Astrocyte (in vitro differentiated cells and primary cell): Measurements from ENCODE around the gene NDFIP1. TPM values are rescaled to one million over a fixed set of nuclear protein-coding genes. Genes with fewer than 3 reads are reported as not detected.

Experiments
- DNase-seq: peaks from one replicate; pipeline ENCODE4 v3.0.0-alpha.2; 2010; ENCODE audit warnings: low read depth
- FAIRE-seq: peaks from 2 replicates; lab custom pipeline; 2011; peaks lifted over from hg19 to GRCh38; lab: Jason Lieb, UNC
- H2AFZ ChIP-seq: 2 replicates; pipeline ENCODE4 v1.6.0; 2012; ENCODE audit warnings: low read depth, low read length, inconsistent platforms
- H3K27ac ChIP-seq: 2 replicates; pipeline ENCODE4 v1.5.1; 2011; ENCODE audit warnings: low read depth, low read length, inconsistent platforms
- H3K27me3 ChIP-seq: 2 replicates; pipeline ENCODE4 v1.6.0; 2011; ENCODE audit warnings: low read length, inconsistent platforms; ENCODE audit not compliant: insufficient read depth
- H3K36me3 ChIP-seq: 2 replicates; pipeline ENCODE4 v1.5.1; 2011; ENCODE audit warnings: low read length, inconsistent platforms; ENCODE audit not compliant: insufficient read depth
- H3K4me1 ChIP-seq: 2 replicates; pipeline ENCODE4 v1.5.1; 2011; ENCODE audit warnings: low read length, inconsistent platforms; ENCODE audit not compliant: insufficient read depth
- H3K4me2 ChIP-seq: 2 replicates; pipeline ENCODE4 v1.6.0; 2012; ENCODE audit warnings: low read length, inconsistent platforms
- H3K4me3 ChIP-seq: 2 replicates; pipeline ENCODE4 v1.5.1; 2011; ENCODE audit warnings: low read depth, mild to moderate bottlenecking, low read length, inconsistent platforms; ENCODE audit not compliant: insufficient read depth
- H3K79me2 ChIP-seq: 2 replicates; pipeline ENCODE4 v1.6.0; 2012; ENCODE audit warnings: mild to moderate bottlenecking, low read length, inconsistent platforms; ENCODE audit not compliant: insufficient read depth
- H3K9ac ChIP-seq: 2 replicates; pipeline ENCODE4 v1.6.0; 2012; ENCODE audit warnings: mild to moderate bottlenecking, low read length, inconsistent platforms
- H3K9me3 ChIP-seq: 2 replicates; pipeline ENCODE4 v1.5.1; 2012; ENCODE audit warnings: low read depth, mild to moderate bottlenecking, low read length, inconsistent platforms; ENCODE audit not compliant: insufficient read depth
- H4K20me1 ChIP-seq: 2 replicates; pipeline ENCODE4 v1.6.0; 2012; ENCODE audit warnings: low read length, inconsistent platforms; ENCODE audit not compliant: insufficient read depth
- H3K27ac Mint-ChIP-seq: one replicate; pipeline ENCODE4 v1.8.0; 2021; ENCODE audit warnings: mild to moderate bottlenecking, mixed read lengths; ENCODE audit not compliant: unreplicated experiment
- H3K27me3 Mint-ChIP-seq: one replicate; pipeline ENCODE4 v1.8.0; 2021; ENCODE audit warnings: low read depth, mixed read lengths; ENCODE audit not compliant: unreplicated experiment
- H3K36me3 Mint-ChIP-seq: one replicate; pipeline ENCODE4 v1.8.0; 2021; ENCODE audit warnings: low read depth, mixed read lengths; ENCODE audit not compliant: unreplicated experiment
- H3K4me1 Mint-ChIP-seq: one replicate; pipeline ENCODE4 v1.8.0; 2021; ENCODE audit warnings: low read depth, mixed read lengths; ENCODE audit not compliant: unreplicated experiment
- H3K4me3 Mint-ChIP-seq: one replicate; pipeline ENCODE4 v1.8.0; 2021; ENCODE audit warnings: mild to moderate bottlenecking, moderate library complexity, mixed read lengths; ENCODE audit not compliant: unreplicated experiment
- H3K9me3 Mint-ChIP-seq: one replicate; pipeline ENCODE4 v1.8.0; 2021; ENCODE audit warnings: mild to moderate bottlenecking, mixed read lengths; ENCODE audit not compliant: unreplicated experiment
- EZH2 ChIP-seq: IDR thresholded peaks from 2 replicates; pipeline ENCODE4 v1.6.1; 2012; ENCODE audit warnings: mild to moderate bottlenecking, low read length, inconsistent platforms; ENCODE audit not compliant: insufficient read depth
- total RNA-seq: library from RNA; stranded (reverse); gene quantifications from 2 replicates; pipeline ENCODE4 v1.2.1, GENCODE V29; 2021
- TF ChIP-seq, protein P1 (sequence below): IDR thresholded peaks from 2 replicates; pipeline ENCODE4 v1.5.1; 2011; ENCODE audit warnings: low read depth, mild to moderate bottlenecking, inconsistent platforms, low read length, moderate library complexity; ENCODE audit not compliant: insufficient read depth

The NDFIP1 gene
- total RNA-seq, 1 donor from 2014 or later, result 56.8 TPM

DNA sequence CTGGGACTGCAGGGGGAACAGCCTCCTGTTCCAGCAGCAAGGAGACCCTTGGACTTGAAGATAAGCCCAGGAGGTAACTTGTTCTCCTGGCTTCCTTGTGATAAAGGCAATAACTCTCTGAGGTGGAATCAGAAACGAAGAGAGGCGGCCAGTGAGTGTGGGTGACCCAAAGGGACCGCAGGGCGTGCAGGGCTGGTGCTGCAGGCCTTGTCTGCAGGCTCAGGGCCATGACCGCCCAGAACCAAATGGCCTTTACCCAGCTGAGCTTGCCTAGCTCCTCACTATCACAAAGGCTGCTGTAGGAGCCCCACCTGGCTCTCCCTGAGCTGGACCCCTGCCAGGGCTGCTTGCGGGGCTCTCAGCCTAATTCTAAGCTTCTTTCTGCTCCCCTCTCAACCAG, 72.5 kb downstream of the NDFIP1 start:
- H3K4me3 ChIP-seq, result no peak overlapping the region
- H3K36me3 ChIP-seq, result no peaks in the 10 kb centered on the region
- H4K20me1 ChIP-seq, result no peaks in the 10 kb centered on the region
- TF ChIP-seq EZH2, result no peak
- TF ChIP-seq, protein P1, sequence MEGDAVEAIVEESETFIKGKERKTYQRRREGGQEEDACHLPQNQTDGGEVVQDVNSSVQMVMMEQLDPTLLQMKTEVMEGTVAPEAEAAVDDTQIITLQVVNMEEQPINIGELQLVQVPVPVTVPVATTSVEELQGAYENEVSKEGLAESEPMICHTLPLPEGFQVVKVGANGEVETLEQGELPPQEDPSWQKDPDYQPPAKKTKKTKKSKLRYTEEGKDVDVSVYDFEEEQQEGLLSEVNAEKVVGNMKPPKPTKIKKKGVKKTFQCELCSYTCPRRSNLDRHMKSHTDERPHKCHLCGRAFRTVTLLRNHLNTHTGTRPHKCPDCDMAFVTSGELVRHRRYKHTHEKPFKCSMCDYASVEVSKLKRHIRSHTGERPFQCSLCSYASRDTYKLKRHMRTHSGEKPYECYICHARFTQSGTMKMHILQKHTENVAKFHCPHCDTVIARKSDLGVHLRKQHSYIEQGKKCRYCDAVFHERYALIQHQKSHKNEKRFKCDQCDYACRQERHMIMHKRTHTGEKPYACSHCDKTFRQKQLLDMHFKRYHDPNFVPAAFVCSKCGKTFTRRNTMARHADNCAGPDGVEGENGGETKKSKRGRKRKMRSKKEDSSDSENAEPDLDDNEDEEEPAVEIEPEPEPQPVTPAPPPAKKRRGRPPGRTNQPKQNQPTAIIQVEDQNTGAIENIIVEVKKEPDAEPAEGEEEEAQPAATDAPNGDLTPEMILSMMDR, result no peak
- no peak overlapping the region for H3K9ac ChIP-seq
- H2AFZ ChIP-seq, result no peak overlapping the region
- H3K27ac ChIP-seq, result no peak overlapping the region
- Mint-ChIP-seq H3K36me3 (no peaks in the 10 kb centered on the region), H3K4me1 (no peaks in the 10 kb centered on the region), H3K4me3 (no peak overlapping the region), H3K27me3 (peaks cover 15% of the 10 kb centered on the region), H3K9me3 (no peaks in the 10 kb centered on the region), H3K27ac (no peak overlapping the region)
- peaks cover 2% of the 10 kb centered on the region for H3K27me3 ChIP-seq
- no peaks in the 10 kb centered on the region for H3K79me2 ChIP-seq
- H3K4me1 ChIP-seq, result no peaks in the 10 kb centered on the region
- DNase-seq, result no peak
- no peak overlapping the region for H3K4me2 ChIP-seq
- no peak for FAIRE-seq
- no peaks in the 10 kb centered on the region for H3K9me3 ChIP-seq

DNA sequence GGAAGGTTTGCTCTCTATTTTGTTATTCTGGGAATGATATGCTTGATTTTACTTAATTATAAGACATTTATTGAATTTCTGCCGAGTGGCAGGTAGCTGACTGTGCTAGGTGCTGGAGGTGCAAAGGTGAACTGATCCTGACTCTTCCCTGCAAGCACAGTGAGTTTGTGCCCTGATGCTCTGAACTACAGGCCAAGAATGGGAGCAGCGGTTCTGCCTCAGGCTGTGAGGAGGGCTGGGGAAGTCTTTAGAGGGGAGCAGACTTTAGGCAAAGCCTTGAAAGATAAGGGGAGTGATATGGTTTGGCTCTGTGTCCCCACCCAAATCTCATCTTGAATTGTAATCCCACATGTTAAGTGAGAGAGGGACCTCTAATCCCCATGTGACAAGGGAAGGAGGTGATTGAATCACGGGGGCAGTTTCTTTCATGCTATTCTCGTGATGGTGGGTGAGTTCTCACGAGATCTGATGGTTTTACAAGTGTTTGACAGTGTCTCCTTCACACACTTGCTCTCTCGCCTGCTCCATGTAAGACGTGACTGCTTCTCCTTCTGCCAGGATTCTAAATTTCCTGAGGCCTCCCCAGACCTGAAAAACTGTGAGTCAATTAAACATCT, 73.1 kb downstream of the NDFIP1 start:
- no peak overlapping the region for H3K4me3 ChIP-seq

DNA sequence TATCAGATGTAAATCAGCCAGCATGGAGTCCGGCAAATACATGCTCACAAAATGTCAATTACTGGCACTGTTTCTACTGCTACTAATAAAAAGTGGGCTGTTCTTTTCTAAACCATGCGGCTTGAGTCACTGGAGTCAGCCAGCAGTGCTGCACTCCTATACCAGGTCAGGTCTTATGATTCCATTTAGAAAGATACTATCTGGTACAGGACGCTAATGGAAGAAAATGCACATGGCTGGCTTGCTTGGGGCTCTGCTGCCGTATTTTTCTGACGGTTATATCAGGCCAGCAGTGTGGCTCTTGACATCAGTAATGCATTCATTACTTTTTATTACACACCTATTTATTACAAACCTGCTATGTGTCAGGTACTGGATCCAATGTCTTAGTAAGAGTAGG, 74.3 kb downstream of the NDFIP1 start:
- Mint-ChIP-seq H3K36me3 (no peaks in the 10 kb centered on the region), H3K4me3 (no peak overlapping the region), H3K27me3 (peaks cover 23% of the 10 kb centered on the region), H3K4me1 (no peaks in the 10 kb centered on the region), H3K9me3 (no peaks in the 10 kb centered on the region), H3K27ac (no peak overlapping the region)
- no peaks in the 10 kb centered on the region for H3K4me1 ChIP-seq
- no peak overlapping the region for H2AFZ ChIP-seq
- peaks cover 3% of the 10 kb centered on the region for H3K27me3 ChIP-seq
- no peaks in the 10 kb centered on the region for H3K36me3 ChIP-seq
- no peak overlapping the region for H3K9ac ChIP-seq
- no peaks in the 10 kb centered on the region for H3K9me3 ChIP-seq
- FAIRE-seq (no peak), DNase-seq (no peak)
- no peaks in the 10 kb centered on the region for H4K20me1 ChIP-seq
- no peak overlapping the region for H3K4me2 ChIP-seq
- H3K4me3 ChIP-seq, result no peak overlapping the region
- TF ChIP-seq EZH2, result no peak
- TF ChIP-seq, protein P1, result no peak
- H3K27ac ChIP-seq, result no peak overlapping the region
- no peaks in the 10 kb centered on the region for H3K79me2 ChIP-seq

More for the DNA sequence above, 73.1 kb downstream of the NDFIP1 start:
- H3K9ac ChIP-seq, result no peak overlapping the region
- no peaks in the 10 kb centered on the region for H3K4me1 ChIP-seq
- H3K27me3 ChIP-seq, result peaks cover 2% of the 10 kb centered on the region
- H4K20me1 ChIP-seq, result no peaks in the 10 kb centered on the region
- no peaks in the 10 kb centered on the region for H3K9me3 Mint-ChIP-seq
- no peak overlapping the region for H3K4me3 Mint-ChIP-seq
- no peaks in the 10 kb centered on the region for H3K4me1 Mint-ChIP-seq
- no peaks in the 10 kb centered on the region for H3K9me3 ChIP-seq
- no peak for FAIRE-seq
- no peaks in the 10 kb centered on the region for H3K36me3 Mint-ChIP-seq
- H3K27me3 Mint-ChIP-seq, result peaks cover 17% of the 10 kb centered on the region
- no peak overlapping the region for H2AFZ ChIP-seq
- no peak overlapping the region for H3K4me2 ChIP-seq
- H3K27ac Mint-ChIP-seq, result no peak overlapping the region
- TF ChIP-seq, protein P1, result no peak
- no peak for TF ChIP-seq EZH2
- no peaks in the 10 kb centered on the region for H3K79me2 ChIP-seq
- no peak for DNase-seq
- no peak overlapping the region for H3K27ac ChIP-seq
- no peaks in the 10 kb centered on the region for H3K36me3 ChIP-seq
